Measurements from ENCODE around the gene ANKRD26. TPM values are rescaled to one million over a fixed set of nuclear protein-coding genes. Genes with fewer than 3 reads are reported as not detected.

ANKRD26 gene
- total and polyA plus RNA-seq, 9 of the 15 experiments (the other 6 are each of a cell fraction or from before 2014, with no cell fraction given): 2.3 to 12.3 (median 4.9) TPM

- TF ChIP-seq E2F4 (CRISPR knock-in tag; IDR thresholded peaks at IDR 0.05; ENCODE audit: low read depth): no peak
- TF ChIP-seq CAMTA2 (CRISPR knock-in tag; conservative IDR thresholded peaks at IDR 0.05): no peak
- TF ChIP-seq MEF2A (IDR thresholded peaks at IDR 0.05; ENCODE audit: control insufficient read depth, low read depth, low read length): no peak
- TF ChIP-seq CHD7 (IDR thresholded peaks at IDR 0.05; ENCODE audit: low read depth, low read length): no peak
- no peak for TF ChIP-seq CREB3L1 (IDR thresholded peaks at IDR 0.05; ENCODE audit: borderline replicate concordance, low read depth)
- TF ChIP-seq NFIX (CRISPR knock-in tag; IDR thresholded peaks at IDR 0.05; ENCODE audit: low read depth): no peak
- no peak; the same call in 1 of the 2 replicates for TF ChIP-seq ZBTB43 (CRISPR knock-in tag; IDR thresholded peaks at IDR 0.05)
- no peak for TF ChIP-seq SP2 (IDR thresholded peaks at IDR 0.05; ENCODE audit: extremely low read depth, low read depth, low read length, poor library complexity, severe bottlenecking)
Observed at GRCh38 chr10:27100813-27101347, 586 bp upstream of the ANKRD26 start (continued).

Measured in K562 (cell line).